ENCODE data around the gene CEP164.

Gene CEP164

DNA sequence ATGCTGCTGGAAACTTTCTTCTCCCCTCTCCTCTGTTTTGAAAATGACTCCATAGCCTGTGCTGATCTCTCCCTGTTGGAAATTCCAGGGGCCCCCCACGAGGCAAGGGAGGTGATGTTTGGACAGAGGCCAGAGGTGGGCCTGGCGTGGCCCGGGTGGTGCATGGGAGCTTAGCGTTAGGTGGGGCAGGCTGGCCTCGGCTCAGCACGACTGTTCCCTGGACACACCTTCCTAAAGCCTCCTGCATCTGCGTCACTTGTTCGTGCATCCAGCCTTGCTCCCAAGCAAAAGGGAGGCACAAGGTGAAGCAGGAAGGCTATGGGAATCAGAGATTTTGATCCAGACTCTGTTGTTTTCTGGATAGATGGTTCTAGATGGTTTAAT, 135.2 kb downstream of the CEP164 start:
- DNase-seq (ENCODE audit: low read depth), result no peak
